ENCODE results near the gene OR51T1.

DNA sequence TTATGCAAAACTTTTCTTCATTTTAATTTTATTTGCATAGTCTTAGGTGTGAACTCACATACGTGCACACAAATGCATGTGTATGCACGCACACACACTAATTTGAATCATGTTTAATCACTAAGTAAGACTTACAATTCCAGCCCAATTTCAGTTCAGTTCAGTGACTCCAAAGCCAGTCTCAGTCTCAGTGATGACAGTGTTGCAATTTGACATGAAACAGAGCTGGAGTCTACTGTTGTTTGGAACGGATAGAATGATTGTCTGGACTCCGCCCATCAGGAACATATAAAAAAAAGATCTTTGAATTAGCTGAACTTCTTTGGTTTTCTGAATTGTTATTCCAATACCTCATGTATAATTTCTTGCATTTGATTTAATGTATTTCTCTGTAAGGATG, 17.8 kb upstream of the OR51T1 start:
- TF ChIP-seq, protein P1, sequence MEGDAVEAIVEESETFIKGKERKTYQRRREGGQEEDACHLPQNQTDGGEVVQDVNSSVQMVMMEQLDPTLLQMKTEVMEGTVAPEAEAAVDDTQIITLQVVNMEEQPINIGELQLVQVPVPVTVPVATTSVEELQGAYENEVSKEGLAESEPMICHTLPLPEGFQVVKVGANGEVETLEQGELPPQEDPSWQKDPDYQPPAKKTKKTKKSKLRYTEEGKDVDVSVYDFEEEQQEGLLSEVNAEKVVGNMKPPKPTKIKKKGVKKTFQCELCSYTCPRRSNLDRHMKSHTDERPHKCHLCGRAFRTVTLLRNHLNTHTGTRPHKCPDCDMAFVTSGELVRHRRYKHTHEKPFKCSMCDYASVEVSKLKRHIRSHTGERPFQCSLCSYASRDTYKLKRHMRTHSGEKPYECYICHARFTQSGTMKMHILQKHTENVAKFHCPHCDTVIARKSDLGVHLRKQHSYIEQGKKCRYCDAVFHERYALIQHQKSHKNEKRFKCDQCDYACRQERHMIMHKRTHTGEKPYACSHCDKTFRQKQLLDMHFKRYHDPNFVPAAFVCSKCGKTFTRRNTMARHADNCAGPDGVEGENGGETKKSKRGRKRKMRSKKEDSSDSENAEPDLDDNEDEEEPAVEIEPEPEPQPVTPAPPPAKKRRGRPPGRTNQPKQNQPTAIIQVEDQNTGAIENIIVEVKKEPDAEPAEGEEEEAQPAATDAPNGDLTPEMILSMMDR (IDR thresholded peaks at IDR 0.05), result no peak
- TF ChIP-seq EZH2 (IDR thresholded peaks at IDR 0.05; ENCODE audit: borderline replicate concordance, insufficient read depth, low read depth, low read length, poor library complexity, severe bottlenecking), result no peak

Measured in B cell (primary cell).